Activated T-cell treated with anti-CD3 and anti-CD28 coated beads, Interleukin-2, amount 50 U/mL, for 4 hours (primary cell): ENCODE measurements around the gene DNAH2. TPM values are rescaled to one million over a fixed set of nuclear protein-coding genes. Genes with fewer than 3 reads are reported as not detected.
"Not testable (repeated sequence)": the region's sequence is repeated elsewhere in the genome, so short reads cannot be mapped to it uniquely, and the experiment has no call there.

Experiments used
- ATAC-seq, 2 donors: fragments of 200-7000 bp; cut with Tn5 transposase; one replicate each; pipeline ENCODE4 v1.10.0; 2021
- DNase-seq: peaks from one replicate; pipeline ENCODE4 v3.0.0-alpha.2; 2020
- H3K27me3 Mint-ChIP-seq: one replicate; pipeline ENCODE4 v1.8.0; 2021; ENCODE audit warnings: low read depth, mixed read lengths
- H3K36me3 Mint-ChIP-seq: one replicate; pipeline ENCODE4 v1.8.0; 2022; ENCODE audit warnings: mixed read lengths; ENCODE audit not compliant: insufficient read depth
- H3K4me1 Mint-ChIP-seq: one replicate; pipeline ENCODE4 v1.8.0; 2021; ENCODE audit warnings: low read depth, mixed read lengths
- H3K4me3 Mint-ChIP-seq: one replicate; pipeline ENCODE4 v1.8.0; 2021; ENCODE audit warnings: mild to moderate bottlenecking, moderate library complexity, mixed read lengths
- H3K9me3 Mint-ChIP-seq: one replicate; pipeline ENCODE4 v1.8.0; 2021; ENCODE audit warnings: mixed read lengths
- total RNA-seq, 3 donors: library from RNA; stranded (reverse); gene quantifications; one replicate each; pipeline ENCODE4 v1.2.1, GENCODE V29; 2021

The DNAH2 gene
- total RNA-seq, 3 donors from 2014 or later, result not detected

- H3K27me3 Mint-ChIP-seq, result no peaks in the 10 kb centered on the region
- no peak overlapping the region for H3K4me3 Mint-ChIP-seq
- H3K4me1 Mint-ChIP-seq, result peaks cover 35% of the 10 kb centered on the region
- H3K9me3 Mint-ChIP-seq, result no peaks in the 10 kb centered on the region
- peaks cover 33% of the 10 kb centered on the region for H3K36me3 Mint-ChIP-seq
- DNase-seq (peak; percentile 24), ATAC-seq (no peak)
Observed at GRCh38 chr17:7852919-7853690, 135.6 kb downstream of the DNAH2 start.

GRCh38 chr17:7853691-7854038 is 136.1 kb downstream of the DNAH2 start:
- H3K9me3 Mint-ChIP-seq, result no peaks in the 10 kb centered on the region
- no peak for DNase-seq
- no peak for ATAC-seq
- H3K36me3 Mint-ChIP-seq, result peaks cover 33% of the 10 kb centered on the region
- peak overlapping the region; percentile 37 for H3K4me3 Mint-ChIP-seq
- no peaks in the 10 kb centered on the region for H3K27me3 Mint-ChIP-seq
- H3K4me1 Mint-ChIP-seq, result peaks cover 34% of the 10 kb centered on the region

- H3K4me3 Mint-ChIP-seq, result peak overlapping the region; percentile 37
- H3K27me3 Mint-ChIP-seq, result no peaks in the 10 kb centered on the region
- DNase-seq (no peak), ATAC-seq (no peak)
- H3K36me3 Mint-ChIP-seq, result peaks cover 36% of the 10 kb centered on the region
- peaks cover 37% of the 10 kb centered on the region for H3K4me1 Mint-ChIP-seq
- no peaks in the 10 kb centered on the region for H3K9me3 Mint-ChIP-seq
Observed at GRCh38 chr17:7854078-7854777, 136.7 kb downstream of the DNAH2 start.

GRCh38 chr17:7854851-7855659 is 137.5 kb downstream of the DNAH2 start, which contains the start of gene TMEM88:
Gene TMEM88 (plus strand): TSS chr17:7855066. CDS start chr17:7855075, 9 bp downstream.
- peak; percentile 43 for DNase-seq
- Mint-ChIP-seq H3K9me3 (no peaks in the 10 kb centered on the region), H3K4me1 (peaks cover 36% of the 10 kb centered on the region), H3K27me3 (no peaks in the 10 kb centered on the region), H3K4me3 (peak within 1 kb of the TSS; percentile 37), H3K36me3 (peaks cover 38% of the 10 kb centered on the region)
- ATAC-seq, result no peak

GRCh38 chr17:7855660-7856010 is 138.1 kb downstream of the DNAH2 start:
- peaks cover 30% of the 10 kb centered on the region for H3K4me1 Mint-ChIP-seq
- no peak overlapping the region for H3K4me3 Mint-ChIP-seq
- H3K9me3 Mint-ChIP-seq, result no peaks in the 10 kb centered on the region
- ATAC-seq (no peak), DNase-seq (peak; percentile 39)
- H3K36me3 Mint-ChIP-seq, result peaks cover 35% of the 10 kb centered on the region
- no peaks in the 10 kb centered on the region for H3K27me3 Mint-ChIP-seq

- Mint-ChIP-seq H3K4me3 (no peak overlapping the region), H3K27me3 (no peaks in the 10 kb centered on the region), H3K9me3 (no peaks in the 10 kb centered on the region), H3K4me1 (peaks cover 25% of the 10 kb centered on the region), H3K36me3 (peaks cover 31% of the 10 kb centered on the region)
- DNase-seq (peak; percentile 50), ATAC-seq (no peak)
Observed at GRCh38 chr17:7856011-7856810, 138.7 kb downstream of the DNAH2 start.

- Mint-ChIP-seq H3K4me1 (peaks cover 17% of the 10 kb centered on the region), H3K36me3 (peaks cover 22% of the 10 kb centered on the region)
- DNase-seq, result peak; percentile 91
Observed at GRCh38 chr17:7856811-7857712, 139.5 kb downstream of the DNAH2 start, which contains the start of gene NAA38. Gene NAA38 (minus strand): TSS chr17:7857559. CDS start chr17:7857463, 96 bp downstream.

GRCh38 chr17:7857713-7858521 is 140.4 kb downstream of the DNAH2 start, which contains the start of gene CYB5D1:
Gene CYB5D1 (plus strand): TSS chr17:7858003. CDS start chr17:7858135, 132 bp downstream.
- DNase-seq (peak; percentile 83), ATAC-seq (peak; percentile 47 to 49)
- H3K4me3 Mint-ChIP-seq, result no peak within 1 kb of the TSS
- no peaks in the 10 kb centered on the region for H3K9me3 Mint-ChIP-seq
- H3K36me3 Mint-ChIP-seq, result peaks cover 21% of the 10 kb centered on the region
- H3K4me1 Mint-ChIP-seq, result peaks cover 16% of the 10 kb centered on the region
- no peaks in the 10 kb centered on the region for H3K27me3 Mint-ChIP-seq

More at GRCh38 chr17:7856811-7857712, 139.5 kb downstream of the DNAH2 start, which contains the start of gene NAA38:
- ATAC-seq, result peak; percentile 90
- Mint-ChIP-seq H3K9me3 (no peaks in the 10 kb centered on the region), H3K4me3 (no peak within 1 kb of the TSS), H3K27me3 (no peaks in the 10 kb centered on the region)

- peaks cover 20% of the 10 kb centered on the region for H3K36me3 Mint-ChIP-seq
- ATAC-seq (no peak), DNase-seq (peak; percentile 38)
- H3K27me3 Mint-ChIP-seq, result no peaks in the 10 kb centered on the region
- no peaks in the 10 kb centered on the region for H3K9me3 Mint-ChIP-seq
- H3K4me3 Mint-ChIP-seq, result no peak overlapping the region
- peaks cover 16% of the 10 kb centered on the region for H3K4me1 Mint-ChIP-seq
Observed at GRCh38 chr17:7858522-7858810, 140.9 kb downstream of the DNAH2 start.

GRCh38 chr17:7859028-7859427 is 141.5 kb downstream of the DNAH2 start:
- no peak for ATAC-seq

GRCh38 chr17:7862692-7863437 is 145.3 kb downstream of the DNAH2 start:
- no peak overlapping the region for H3K4me3 Mint-ChIP-seq
- ATAC-seq (no peak), DNase-seq (peak; percentile 44)
- peaks cover 15% of the 10 kb centered on the region for H3K36me3 Mint-ChIP-seq
- H3K27me3 Mint-ChIP-seq, result no peaks in the 10 kb centered on the region
- no peaks in the 10 kb centered on the region for H3K9me3 Mint-ChIP-seq
- H3K4me1 Mint-ChIP-seq, result peaks cover 25% of the 10 kb centered on the region

More at GRCh38 chr17:7859028-7859427, 141.5 kb downstream of the DNAH2 start:
- no peaks in the 10 kb centered on the region for H3K27me3 Mint-ChIP-seq
- DNase-seq, result no peak
- peaks cover 12% of the 10 kb centered on the region for H3K4me1 Mint-ChIP-seq
- no peaks in the 10 kb centered on the region for H3K9me3 Mint-ChIP-seq
- peaks cover 17% of the 10 kb centered on the region for H3K36me3 Mint-ChIP-seq
- H3K4me3 Mint-ChIP-seq, result no peak overlapping the region

GRCh38 chr17:7864384-7864783 is 146.8 kb downstream of the DNAH2 start:
- not testable (repeated sequence) for ATAC-seq, H3K4me3 Mint-ChIP-seq, DNase-seq, H3K27me3 Mint-ChIP-seq, H3K9me3 Mint-ChIP-seq
- H3K4me1 Mint-ChIP-seq, result peaks cover 32% of the 10 kb centered on the region
- peaks cover 10% of the 10 kb centered on the region for H3K36me3 Mint-ChIP-seq
